ENCODE results near the gene SLC35D1.

The SLC35D1 gene

DNA sequence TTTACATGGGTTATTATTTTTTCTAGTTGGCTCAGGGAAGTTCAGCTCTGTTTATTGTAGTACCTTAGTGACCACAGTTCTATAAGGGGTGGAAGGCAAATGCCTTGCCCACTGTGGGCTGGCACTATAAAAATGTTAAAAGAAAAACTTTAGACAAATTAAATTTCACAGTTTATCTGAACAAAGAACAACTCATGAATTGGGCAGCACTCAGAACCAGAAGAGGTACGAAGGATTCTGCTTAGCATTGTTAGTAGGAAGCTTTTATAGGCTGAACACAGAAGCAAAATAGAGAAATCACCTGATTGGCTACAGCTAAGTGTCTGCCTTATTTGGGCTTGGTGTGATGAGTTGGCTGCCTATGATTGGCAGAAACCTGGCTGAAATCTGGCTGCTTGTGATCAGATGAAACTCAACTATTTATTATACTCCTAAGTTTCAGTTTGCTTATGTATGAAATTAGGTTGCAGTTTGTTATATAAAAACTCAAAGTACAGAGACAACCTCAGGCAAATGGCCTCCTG, 35.8 kb upstream of the SLC35D1 start:
- H2AK5ac ChIP-seq (ENCODE audit: low read length) = no peak overlapping the region
- no peak overlapping the region for H2BK120ac ChIP-seq (ENCODE audit: low read depth, low read length)
- H2BK5ac ChIP-seq (ENCODE audit: low read length) = no peak overlapping the region
- no peak overlapping the region for H3K18ac ChIP-seq (ENCODE audit: low read length)
- H3K4me1 ChIP-seq (ENCODE audit: control insufficient read depth, low read depth, low read length) = no peaks in the 10 kb centered on the region
- H4K5ac ChIP-seq (ENCODE audit: low read length) = no peak overlapping the region
- H4K8ac ChIP-seq (ENCODE audit: low read depth, low read length) = no peak overlapping the region
- no CpG with 5 or more reads among the region's 1 CpG for WGBS (ENCODE audit: extremely low coverage, insufficient coverage, low lambda C conversion rate)
- no peaks in the 10 kb centered on the region for H3K36me3 ChIP-seq (ENCODE audit: control insufficient read depth, insufficient read depth, low read length)
- no peak overlapping the region for H3K4ac ChIP-seq (ENCODE audit: low read depth, low read length)
- no peak overlapping the region for H3K9ac ChIP-seq (ENCODE audit: low read length)
- DNase-seq = no peak
- no peak overlapping the region for H3K23ac ChIP-seq (ENCODE audit: low read length)
- H3K56ac ChIP-seq (ENCODE audit: low read length) = no peak overlapping the region
- H2BK15ac ChIP-seq (replicated peaks; ENCODE audit: low read depth) = no peak overlapping the region
- H3K4me3 ChIP-seq (ENCODE audit: low read length) = no peak overlapping the region
- no peak overlapping the region for H3K4me2 ChIP-seq (ENCODE audit: low read length)
- H3K79me1 ChIP-seq (ENCODE audit: low read length) = no peaks in the 10 kb centered on the region
- H3K27me3 ChIP-seq (ENCODE audit: insufficient read depth, low read length, poor library complexity) = peaks cover 2% of the 10 kb centered on the region
- H3K27ac ChIP-seq (ENCODE audit: low read depth, low read length) = no peak overlapping the region
- no peaks in the 10 kb centered on the region for H3K79me2 ChIP-seq (ENCODE audit: control insufficient read depth, insufficient read depth, low read length)

DNA sequence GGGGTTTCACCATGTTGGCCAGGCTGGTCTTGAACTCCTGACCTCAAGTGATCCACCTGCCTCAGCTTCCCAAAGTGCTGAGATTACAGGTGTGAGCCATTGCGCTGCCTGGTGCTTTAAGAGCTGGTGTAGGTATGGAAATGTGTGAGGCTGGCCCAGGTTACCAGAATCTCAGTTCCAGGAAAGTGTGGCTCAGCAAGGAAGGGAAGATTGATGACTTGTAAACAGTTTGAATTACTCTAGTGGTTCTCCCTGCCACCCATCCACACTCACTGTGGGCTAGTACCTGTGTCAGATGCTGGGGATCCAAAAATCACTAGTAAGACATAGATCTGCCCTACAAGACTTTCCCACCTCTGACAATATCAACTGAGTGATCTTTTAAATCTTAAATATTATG, 34.5 kb upstream of the SLC35D1 start:
- no CpG with 5 or more reads among the region's 1 CpG for WGBS (ENCODE audit: extremely low coverage, insufficient coverage, low lambda C conversion rate)
- Histone ChIP-seq H2BK120ac (ENCODE audit: low read depth, low read length) (no peak overlapping the region), H2AK5ac (ENCODE audit: low read length) (no peak overlapping the region)

DNA sequence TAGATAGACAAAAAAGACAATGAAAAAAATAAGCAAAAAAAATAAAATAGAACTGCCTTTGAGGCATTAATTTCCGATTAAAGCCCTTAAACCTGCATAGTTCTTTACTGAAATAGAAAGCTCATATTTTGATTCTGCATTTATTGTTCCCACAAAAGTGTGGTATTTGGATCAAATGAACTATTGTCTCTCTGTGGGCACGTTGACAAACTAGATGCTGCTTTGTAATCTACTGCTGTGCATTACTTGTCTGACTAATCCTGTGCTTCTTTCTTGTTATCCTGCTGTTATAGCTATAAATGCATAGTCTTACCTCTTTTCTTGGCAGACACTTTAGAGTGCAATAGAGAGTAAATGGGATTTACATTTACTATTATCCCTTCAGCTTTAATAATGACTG, 31.4 kb upstream of the SLC35D1 start:
- Histone ChIP-seq H3K4me2 (ENCODE audit: low read length) (no peak overlapping the region), H3K36me3 (ENCODE audit: control insufficient read depth, insufficient read depth, low read length) (no peaks in the 10 kb centered on the region), H3K18ac (ENCODE audit: low read length) (no peak overlapping the region), H3K23ac (ENCODE audit: low read length) (no peak overlapping the region), H3K56ac (ENCODE audit: low read length) (no peak overlapping the region), H3K4me1 (ENCODE audit: control insufficient read depth, low read depth, low read length) (no peaks in the 10 kb centered on the region), H4K8ac (ENCODE audit: low read depth, low read length) (no peak overlapping the region), H2BK5ac (ENCODE audit: low read length) (no peak overlapping the region), H3K9ac (ENCODE audit: low read length) (no peak overlapping the region), H3K4me3 (ENCODE audit: low read length) (no peak overlapping the region), H4K5ac (ENCODE audit: low read length) (no peak overlapping the region), H3K79me1 (ENCODE audit: low read length) (no peaks in the 10 kb centered on the region), H3K27me3 (ENCODE audit: insufficient read depth, low read length, poor library complexity) (no peaks in the 10 kb centered on the region), H2BK15ac (replicated peaks; ENCODE audit: low read depth) (no peak overlapping the region), H2BK120ac (ENCODE audit: low read depth, low read length) (no peak overlapping the region), H2AK5ac (ENCODE audit: low read length) (no peak overlapping the region), H3K79me2 (ENCODE audit: control insufficient read depth, insufficient read depth, low read length) (no peaks in the 10 kb centered on the region), H3K27ac (ENCODE audit: low read depth, low read length) (no peak overlapping the region), H3K4ac (ENCODE audit: low read depth, low read length) (no peak overlapping the region)
- WGBS (ENCODE audit: extremely low coverage, insufficient coverage, low lambda C conversion rate) = no CpG with 5 or more reads among the region's 2 CpGs
- no peak for DNase-seq

More for the DNA sequence above, 34.5 kb upstream of the SLC35D1 start:
- H3K36me3 ChIP-seq (ENCODE audit: control insufficient read depth, insufficient read depth, low read length) = no peaks in the 10 kb centered on the region
- no peak overlapping the region for H3K23ac ChIP-seq (ENCODE audit: low read length)
- no peak overlapping the region for H3K18ac ChIP-seq (ENCODE audit: low read length)
- H4K5ac ChIP-seq (ENCODE audit: low read length) = no peak overlapping the region
- H3K79me2 ChIP-seq (ENCODE audit: control insufficient read depth, insufficient read depth, low read length) = no peaks in the 10 kb centered on the region
- no peaks in the 10 kb centered on the region for H3K79me1 ChIP-seq (ENCODE audit: low read length)
- no peak overlapping the region for H3K4ac ChIP-seq (ENCODE audit: low read depth, low read length)
- H2BK15ac ChIP-seq (replicated peaks; ENCODE audit: low read depth) = no peak overlapping the region
- DNase-seq = no peak
- H3K9ac ChIP-seq (ENCODE audit: low read length) = no peak overlapping the region
- no peaks in the 10 kb centered on the region for H3K4me1 ChIP-seq (ENCODE audit: control insufficient read depth, low read depth, low read length)
- H3K56ac ChIP-seq (ENCODE audit: low read length) = no peak overlapping the region
- no peak overlapping the region for H3K27ac ChIP-seq (ENCODE audit: low read depth, low read length)
- H2BK5ac ChIP-seq (ENCODE audit: low read length) = no peak overlapping the region
- H3K4me2 ChIP-seq (ENCODE audit: low read length) = no peak overlapping the region
- H4K8ac ChIP-seq (ENCODE audit: low read depth, low read length) = no peak overlapping the region
- H3K27me3 ChIP-seq (ENCODE audit: insufficient read depth, low read length, poor library complexity) = peaks cover 2% of the 10 kb centered on the region
- no peak overlapping the region for H3K4me3 ChIP-seq (ENCODE audit: low read length)

DNA sequence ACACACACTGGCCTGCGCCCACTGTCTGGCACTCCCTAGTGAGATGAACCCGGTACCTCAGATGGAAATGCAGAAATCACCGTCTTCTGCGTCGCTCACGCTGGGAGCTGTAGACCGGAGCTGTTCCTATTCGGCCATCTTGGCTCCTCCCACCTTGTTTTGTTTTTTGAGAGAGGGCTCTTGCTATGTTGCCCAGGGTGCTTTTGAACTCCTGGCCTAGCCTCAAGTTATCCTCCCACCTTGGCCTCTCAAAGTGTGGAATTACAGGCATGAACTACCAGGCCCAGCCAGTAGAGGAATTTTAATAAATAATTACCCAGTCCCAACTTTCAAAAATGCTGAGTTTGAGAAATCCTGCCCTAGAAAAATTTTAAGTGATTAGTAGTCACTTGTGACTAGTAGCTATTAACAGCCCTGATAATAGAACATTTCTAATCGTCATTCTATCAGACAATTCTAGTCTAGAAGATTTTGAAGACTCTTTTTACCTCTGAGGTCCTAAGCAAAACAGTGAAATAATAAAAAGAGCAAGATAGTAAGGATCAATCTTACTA, 30.9 kb upstream of the SLC35D1 start:
- H2AK5ac ChIP-seq (ENCODE audit: low read length) = no peak overlapping the region
- no peaks in the 10 kb centered on the region for H3K36me3 ChIP-seq (ENCODE audit: control insufficient read depth, insufficient read depth, low read length)
- no peak overlapping the region for H2BK120ac ChIP-seq (ENCODE audit: low read depth, low read length)
- no peaks in the 10 kb centered on the region for H3K4me1 ChIP-seq (ENCODE audit: control insufficient read depth, low read depth, low read length)
- H3K4me3 ChIP-seq (ENCODE audit: low read length) = no peak overlapping the region
- no peak overlapping the region for H3K4me2 ChIP-seq (ENCODE audit: low read length)
- no peak overlapping the region for H3K9ac ChIP-seq (ENCODE audit: low read length)
- H3K27me3 ChIP-seq (ENCODE audit: insufficient read depth, low read length, poor library complexity) = no peaks in the 10 kb centered on the region
- H2BK5ac ChIP-seq (ENCODE audit: low read length) = no peak overlapping the region
- H4K5ac ChIP-seq (ENCODE audit: low read length) = no peak overlapping the region
- no peak for DNase-seq
- H3K56ac ChIP-seq (ENCODE audit: low read length) = no peak overlapping the region
- H2BK15ac ChIP-seq (replicated peaks; ENCODE audit: low read depth) = no peak overlapping the region
- no peak overlapping the region for H3K4ac ChIP-seq (ENCODE audit: low read depth, low read length)
- no peak overlapping the region for H4K8ac ChIP-seq (ENCODE audit: low read depth, low read length)
- H3K79me1 ChIP-seq (ENCODE audit: low read length) = no peaks in the 10 kb centered on the region
- H3K27ac ChIP-seq (ENCODE audit: low read depth, low read length) = no peak overlapping the region
- no peak overlapping the region for H3K18ac ChIP-seq (ENCODE audit: low read length)
- H3K23ac ChIP-seq (ENCODE audit: low read length) = no peak overlapping the region
- no CpG with 5 or more reads among the region's 9 CpGs for WGBS (ENCODE audit: extremely low coverage, insufficient coverage, low lambda C conversion rate)
- no peaks in the 10 kb centered on the region for H3K79me2 ChIP-seq (ENCODE audit: control insufficient read depth, insufficient read depth, low read length)

DNA sequence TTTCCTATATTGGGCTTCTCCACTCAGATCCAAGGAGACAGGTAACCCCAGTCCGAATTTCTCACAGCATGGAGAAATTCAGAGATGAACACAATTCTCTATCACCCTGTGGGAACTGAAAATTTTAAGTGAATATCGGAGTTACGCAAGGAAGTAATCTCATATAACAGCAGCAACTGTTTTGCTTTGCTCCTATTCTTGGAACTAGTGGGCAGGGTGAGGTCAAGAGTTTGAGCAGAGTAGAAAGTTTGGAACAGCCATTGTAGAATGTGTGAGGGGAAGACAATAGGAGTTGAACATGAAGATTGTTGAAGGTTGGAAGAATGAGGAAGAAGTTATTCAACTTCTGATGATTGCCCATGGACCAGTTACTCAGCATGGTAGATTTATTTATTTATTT, 24.3 kb upstream of the SLC35D1 start:
- Histone ChIP-seq H3K4ac (ENCODE audit: low read depth, low read length) (no peak overlapping the region), H3K27ac (ENCODE audit: low read depth, low read length) (no peak overlapping the region), H3K9ac (ENCODE audit: low read length) (no peak overlapping the region), H3K4me1 (ENCODE audit: control insufficient read depth, low read depth, low read length) (no peaks in the 10 kb centered on the region), H4K8ac (ENCODE audit: low read depth, low read length) (no peak overlapping the region), H2BK120ac (ENCODE audit: low read depth, low read length) (no peak overlapping the region), H3K23ac (ENCODE audit: low read length) (no peak overlapping the region), H3K79me2 (ENCODE audit: control insufficient read depth, insufficient read depth, low read length) (no peaks in the 10 kb centered on the region), H3K36me3 (ENCODE audit: control insufficient read depth, insufficient read depth, low read length) (no peaks in the 10 kb centered on the region), H3K56ac (ENCODE audit: low read length) (no peak overlapping the region), H3K18ac (ENCODE audit: low read length) (no peak overlapping the region), H2BK15ac (replicated peaks; ENCODE audit: low read depth) (no peak overlapping the region), H2BK5ac (ENCODE audit: low read length) (no peak overlapping the region), H3K4me2 (ENCODE audit: low read length) (no peak overlapping the region), H3K27me3 (ENCODE audit: insufficient read depth, low read length, poor library complexity) (no peaks in the 10 kb centered on the region), H3K4me3 (ENCODE audit: low read length) (no peak overlapping the region), H2AK5ac (ENCODE audit: low read length) (no peak overlapping the region), H4K5ac (ENCODE audit: low read length) (no peak overlapping the region), H3K79me1 (ENCODE audit: low read length) (no peaks in the 10 kb centered on the region)
- WGBS (ENCODE audit: extremely low coverage, insufficient coverage, low lambda C conversion rate) = no CpG with 5 or more reads among the region's 3 CpGs
- DNase-seq = no peak

DNA sequence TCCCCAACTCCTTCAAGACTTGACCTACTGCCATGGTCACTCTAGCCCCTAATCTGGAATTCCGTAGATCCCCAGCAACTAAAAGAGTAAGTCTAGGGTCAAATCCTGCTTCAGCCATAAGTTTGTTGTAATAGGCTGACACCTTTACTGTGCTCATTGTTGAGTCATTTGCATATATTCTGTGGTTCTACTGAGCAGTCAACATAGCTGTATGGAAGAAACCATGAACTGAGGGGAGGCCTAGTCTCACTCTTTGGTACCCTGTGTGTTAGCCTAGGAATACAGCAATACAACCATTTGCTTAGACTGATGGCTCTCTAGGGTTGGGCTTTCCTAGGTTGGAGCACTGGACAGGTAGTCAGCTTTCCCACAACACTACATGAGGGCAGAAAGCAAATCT, 23.6 kb upstream of the SLC35D1 start:
- WGBS (ENCODE audit: extremely low coverage, insufficient coverage, low lambda C conversion rate) = no CpG with 5 or more reads among the region's 1 CpG
- H3K79me1 ChIP-seq (ENCODE audit: low read length) = no peaks in the 10 kb centered on the region
- H4K8ac ChIP-seq (ENCODE audit: low read depth, low read length) = no peak overlapping the region
- DNase-seq = no peak
- H3K9ac ChIP-seq (ENCODE audit: low read length) = no peak overlapping the region
- H3K18ac ChIP-seq (ENCODE audit: low read length) = no peak overlapping the region
- no peak overlapping the region for H3K4me2 ChIP-seq (ENCODE audit: low read length)
- no peak overlapping the region for H2BK15ac ChIP-seq (replicated peaks; ENCODE audit: low read depth)
- H3K27ac ChIP-seq (ENCODE audit: low read depth, low read length) = no peak overlapping the region
- H4K5ac ChIP-seq (ENCODE audit: low read length) = no peak overlapping the region
- no peak overlapping the region for H3K23ac ChIP-seq (ENCODE audit: low read length)
- no peak overlapping the region for H3K56ac ChIP-seq (ENCODE audit: low read length)
- H3K4me1 ChIP-seq (ENCODE audit: control insufficient read depth, low read depth, low read length) = no peaks in the 10 kb centered on the region
- H3K36me3 ChIP-seq (ENCODE audit: control insufficient read depth, insufficient read depth, low read length) = no peaks in the 10 kb centered on the region
- no peaks in the 10 kb centered on the region for H3K79me2 ChIP-seq (ENCODE audit: control insufficient read depth, insufficient read depth, low read length)
- no peak overlapping the region for H2BK5ac ChIP-seq (ENCODE audit: low read length)
- H3K4me3 ChIP-seq (ENCODE audit: low read length) = no peak overlapping the region
- no peak overlapping the region for H2AK5ac ChIP-seq (ENCODE audit: low read length)
- no peaks in the 10 kb centered on the region for H3K27me3 ChIP-seq (ENCODE audit: insufficient read depth, low read length, poor library complexity)
- no peak overlapping the region for H2BK120ac ChIP-seq (ENCODE audit: low read depth, low read length)
- no peak overlapping the region for H3K4ac ChIP-seq (ENCODE audit: low read depth, low read length)
